Neural cell (in vitro differentiated cells): ENCODE results near the gene OSBPL9. TPM values are rescaled to one million over a fixed set of nuclear protein-coding genes. Genes with fewer than 3 reads are reported as not detected.

Experiments used
- H2AFZ ChIP-seq: fragments of 200-600, 300-800 bp; sonication (generic), shearing (Covaris generic); 2 replicates; pipeline ENCODE4 v1.6.0; 2014; ENCODE audit warnings: low read depth, mild to moderate bottlenecking, antibody characterized with exemption, low read length, moderate library complexity
- H3F3A ChIP-seq: fragments of 200-600 bp; shearing (Covaris generic); 2 replicates; pipeline ENCODE4 v1.6.1; 2016; ENCODE audit warnings: mild to moderate bottlenecking, moderate library complexity, mixed read lengths, antibody characterized with exemption, low read length; ENCODE audit not compliant: insufficient read depth, poor library complexity, severe bottlenecking
- H3K27ac ChIP-seq: fragments of 200-600, 300-800 bp; sonication (generic), shearing (Covaris generic); 2 replicates; pipeline ENCODE4 v1.5.1; 2014; ENCODE audit warnings: mild to moderate bottlenecking, low read length, moderate library complexity
- H3K27me3 ChIP-seq: fragments of 300-800, 200-600 bp; sonication (generic), shearing (Covaris generic); 2 replicates; pipeline ENCODE4 v1.6.0; 2014; ENCODE audit warnings: mild to moderate bottlenecking, low read depth, low read length, moderate library complexity; ENCODE audit not compliant: insufficient read depth
- H3K36me3 ChIP-seq: fragments of 300-800, 200-600 bp; sonication (generic), shearing (Covaris generic); 2 replicates; pipeline ENCODE4 v1.5.1; 2014; ENCODE audit warnings: mild to moderate bottlenecking, antibody characterized with exemption, low read length, moderate library complexity; ENCODE audit not compliant: insufficient read depth
- H3K4me2 ChIP-seq: fragments of 300-800, 200-600 bp; sonication (generic), shearing (Covaris generic); 2 replicates; pipeline ENCODE4 v1.6.0; 2014; ENCODE audit warnings: mild to moderate bottlenecking, low read length
- H3K4me3 ChIP-seq: fragments of 300-800, 200-600 bp; sonication (generic), shearing (Covaris generic); 2 replicates; pipeline ENCODE4 v1.5.1; 2014; ENCODE audit warnings: mild to moderate bottlenecking, low read length, moderate library complexity
- H3K79me2 ChIP-seq: fragments of 200-600 bp; shearing (Covaris generic); replicated peaks from 2 replicates; pipeline ENCODE4 v1.6.0; 2014; ENCODE audit warnings: mild to moderate bottlenecking, low read length, moderate library complexity; ENCODE audit not compliant: insufficient read depth
- H3K9ac ChIP-seq: fragments of 300-800, 200-600 bp; sonication (generic), shearing (Covaris generic); 2 replicates; pipeline ENCODE4 v1.6.1; 2016; ENCODE audit warnings: mild to moderate bottlenecking, low read length, mixed read lengths
- H3K9me2 ChIP-seq: fragments of 200-600 bp; shearing (Covaris generic); 2 replicates; pipeline ENCODE4 v1.6.1; 2016; ENCODE audit warnings: mild to moderate bottlenecking, low read length, mixed read lengths; ENCODE audit not compliant: insufficient read depth
- H3K9me3 ChIP-seq: fragments of 200-600, 300-800 bp; sonication (generic), shearing (Covaris generic); 2 replicates; pipeline ENCODE4 v1.6.1; 2016; ENCODE audit warnings: mild to moderate bottlenecking, mixed run types, low read length, moderate library complexity, mixed read lengths
- H4K20me1 ChIP-seq: fragments of 200-600 bp; shearing (Covaris generic); 2 replicates; pipeline ENCODE4 v1.6.1; 2016; ENCODE audit warnings: mild to moderate bottlenecking, mixed run types; ENCODE audit not compliant: insufficient read depth
- EP300 ChIP-seq: fragments of 450-650 bp; conservative IDR thresholded peaks from 2 replicates; pipeline ENCODE4 v1.6.1; 2014; ENCODE audit warnings: antibody characterized with exemption, mild to moderate bottlenecking, moderate library complexity; ENCODE audit not compliant: poor library complexity, severe bottlenecking
- EZH2 ChIP-seq: fragments of 200-600, 300-800 bp; shearing (Covaris generic), sonication (generic); IDR thresholded peaks from 2 replicates; pipeline ENCODE4 v1.6.1; 2014; ENCODE audit warnings: antibody characterized with exemption, low read length, borderline replicate concordance, mild to moderate bottlenecking; ENCODE audit not compliant: insufficient read depth, poor library complexity, severe bottlenecking
- MXI1 ChIP-seq: fragments of 450-650 bp; conservative IDR thresholded peaks from 2 replicates; pipeline ENCODE4 v1.6.1; 2014; ENCODE audit warnings: antibody characterized with exemption, mild to moderate bottlenecking; ENCODE audit not compliant: poor library complexity, severe bottlenecking
- POLR2AphosphoS5 ChIP-seq: IDR thresholded peaks from 2 replicates; pipeline ENCODE4 v1.6.1; 2012
- RAD21 ChIP-seq: fragments of 450-650 bp; conservative IDR thresholded peaks from 2 replicates; pipeline ENCODE4 v1.6.1; 2014; ENCODE audit warnings: antibody characterized with exemption, mild to moderate bottlenecking, moderate library complexity
- SMC3 ChIP-seq: fragments of 450-650 bp; conservative IDR thresholded peaks from 2 replicates; pipeline ENCODE4 v1.6.1; 2014; ENCODE audit warnings: antibody characterized with exemption, mild to moderate bottlenecking, moderate library complexity; ENCODE audit not compliant: poor library complexity
- TAF1 ChIP-seq: IDR thresholded peaks from 2 replicates; pipeline ENCODE4 v1.6.1; 2012; ENCODE audit warnings: low read depth
- polyA plus RNA-seq: library from polyadenylated mRNA; depleted of rRNA; stranded (reverse); fragments of >200 nt; gene quantifications from 2 replicates; pipeline ENCODE4 v1.2.3, GENCODE V29; 2014
- TF ChIP-seq, protein P1 (sequence below): fragments of 450-650 bp; IDR thresholded peaks from 2 replicates; pipeline ENCODE4 v1.5.1; 2014; ENCODE audit warnings: antibody characterized with exemption, mild to moderate bottlenecking, moderate library complexity; ENCODE audit not compliant: poor library complexity, severe bottlenecking
- TF ChIP-seq, protein P2 (sequence below): IDR thresholded peaks from 2 replicates; pipeline ENCODE4 v1.6.1; 2012; ENCODE audit warnings: borderline replicate concordance

The OSBPL9 gene
- polyA plus RNA-seq, 1 donor from 2014 or later, result 117 TPM

DNA sequence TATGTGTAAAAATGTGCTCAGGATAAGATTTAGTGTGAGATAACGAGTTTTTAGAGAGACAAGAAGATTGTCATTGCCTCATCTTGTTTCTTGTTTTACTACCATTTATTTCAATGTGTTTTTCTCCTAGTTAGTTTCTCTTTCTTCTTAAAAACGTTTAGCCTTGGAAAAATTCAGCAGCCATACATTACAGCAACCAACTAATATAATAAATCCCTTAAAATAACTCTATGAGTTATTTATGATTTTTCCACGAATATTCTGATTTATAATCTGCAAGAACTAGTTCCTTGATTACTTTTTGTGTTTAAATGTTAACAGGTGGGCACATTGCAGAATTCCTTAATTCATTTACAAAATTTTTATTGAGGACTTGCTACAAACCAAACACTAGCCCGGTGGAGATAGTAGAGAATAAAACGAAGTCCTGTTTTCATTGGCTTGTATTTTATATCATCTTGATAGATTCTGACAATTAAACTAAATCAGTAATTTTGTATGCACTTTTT lies 118.9 kb downstream of the OSBPL9 start:
- TF ChIP-seq RAD21 (no peak), EZH2 (no peak)
- H4K20me1 ChIP-seq, result no peaks in the 10 kb centered on the region
- H3K9ac ChIP-seq, result no peak overlapping the region
- peaks cover 44% of the 10 kb centered on the region for H3K79me2 ChIP-seq
- no peaks in the 10 kb centered on the region for H3K27me3 ChIP-seq
- H3F3A ChIP-seq, result no peaks in the 10 kb centered on the region
- H3K27ac ChIP-seq, result no peak overlapping the region
- H2AFZ ChIP-seq, result no peak overlapping the region
- no peaks in the 10 kb centered on the region for H3K36me3 ChIP-seq
- no peak overlapping the region for H3K4me2 ChIP-seq
- no peaks in the 10 kb centered on the region for H3K9me2 ChIP-seq
- H3K9me3 ChIP-seq, result no peaks in the 10 kb centered on the region
- H3K4me3 ChIP-seq, result no peak overlapping the region

DNA sequence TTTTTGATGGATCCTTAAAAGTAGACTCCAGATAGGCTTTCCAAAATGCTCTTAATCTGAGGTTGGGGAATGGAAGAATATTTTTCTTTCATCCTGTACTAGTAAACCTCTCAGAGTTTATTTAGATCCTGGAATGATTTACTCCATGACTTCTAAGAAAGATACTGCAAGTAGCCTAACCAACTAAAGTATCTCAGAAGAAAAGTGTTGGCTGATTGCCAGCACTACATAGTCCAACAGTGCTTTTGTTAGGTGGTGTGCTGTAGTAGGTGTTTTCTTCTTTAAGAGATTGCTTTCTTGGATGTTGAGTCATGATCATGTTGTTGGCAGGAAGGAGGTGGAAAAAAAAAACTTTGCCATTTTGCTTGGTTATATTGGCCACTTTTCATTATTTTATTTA lies 119.8 kb downstream of the OSBPL9 start:
- Histone ChIP-seq H3K36me3 (no peaks in the 10 kb centered on the region), H3F3A (no peaks in the 10 kb centered on the region), H4K20me1 (no peaks in the 10 kb centered on the region), H3K9me3 (no peaks in the 10 kb centered on the region), H3K4me2 (no peak overlapping the region), H3K27ac (no peak overlapping the region), H3K9me2 (no peaks in the 10 kb centered on the region), H3K79me2 (peaks cover 39% of the 10 kb centered on the region), H3K4me3 (no peak overlapping the region), H3K9ac (no peak overlapping the region), H3K27me3 (no peaks in the 10 kb centered on the region), H2AFZ (no peak overlapping the region)
- no peak for TF ChIP-seq SMC3
- no peak for TF ChIP-seq MXI1
- TF ChIP-seq, protein P1, sequence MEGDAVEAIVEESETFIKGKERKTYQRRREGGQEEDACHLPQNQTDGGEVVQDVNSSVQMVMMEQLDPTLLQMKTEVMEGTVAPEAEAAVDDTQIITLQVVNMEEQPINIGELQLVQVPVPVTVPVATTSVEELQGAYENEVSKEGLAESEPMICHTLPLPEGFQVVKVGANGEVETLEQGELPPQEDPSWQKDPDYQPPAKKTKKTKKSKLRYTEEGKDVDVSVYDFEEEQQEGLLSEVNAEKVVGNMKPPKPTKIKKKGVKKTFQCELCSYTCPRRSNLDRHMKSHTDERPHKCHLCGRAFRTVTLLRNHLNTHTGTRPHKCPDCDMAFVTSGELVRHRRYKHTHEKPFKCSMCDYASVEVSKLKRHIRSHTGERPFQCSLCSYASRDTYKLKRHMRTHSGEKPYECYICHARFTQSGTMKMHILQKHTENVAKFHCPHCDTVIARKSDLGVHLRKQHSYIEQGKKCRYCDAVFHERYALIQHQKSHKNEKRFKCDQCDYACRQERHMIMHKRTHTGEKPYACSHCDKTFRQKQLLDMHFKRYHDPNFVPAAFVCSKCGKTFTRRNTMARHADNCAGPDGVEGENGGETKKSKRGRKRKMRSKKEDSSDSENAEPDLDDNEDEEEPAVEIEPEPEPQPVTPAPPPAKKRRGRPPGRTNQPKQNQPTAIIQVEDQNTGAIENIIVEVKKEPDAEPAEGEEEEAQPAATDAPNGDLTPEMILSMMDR, result no peak
- TF ChIP-seq TAF1, result no peak
- TF ChIP-seq, protein P2, sequence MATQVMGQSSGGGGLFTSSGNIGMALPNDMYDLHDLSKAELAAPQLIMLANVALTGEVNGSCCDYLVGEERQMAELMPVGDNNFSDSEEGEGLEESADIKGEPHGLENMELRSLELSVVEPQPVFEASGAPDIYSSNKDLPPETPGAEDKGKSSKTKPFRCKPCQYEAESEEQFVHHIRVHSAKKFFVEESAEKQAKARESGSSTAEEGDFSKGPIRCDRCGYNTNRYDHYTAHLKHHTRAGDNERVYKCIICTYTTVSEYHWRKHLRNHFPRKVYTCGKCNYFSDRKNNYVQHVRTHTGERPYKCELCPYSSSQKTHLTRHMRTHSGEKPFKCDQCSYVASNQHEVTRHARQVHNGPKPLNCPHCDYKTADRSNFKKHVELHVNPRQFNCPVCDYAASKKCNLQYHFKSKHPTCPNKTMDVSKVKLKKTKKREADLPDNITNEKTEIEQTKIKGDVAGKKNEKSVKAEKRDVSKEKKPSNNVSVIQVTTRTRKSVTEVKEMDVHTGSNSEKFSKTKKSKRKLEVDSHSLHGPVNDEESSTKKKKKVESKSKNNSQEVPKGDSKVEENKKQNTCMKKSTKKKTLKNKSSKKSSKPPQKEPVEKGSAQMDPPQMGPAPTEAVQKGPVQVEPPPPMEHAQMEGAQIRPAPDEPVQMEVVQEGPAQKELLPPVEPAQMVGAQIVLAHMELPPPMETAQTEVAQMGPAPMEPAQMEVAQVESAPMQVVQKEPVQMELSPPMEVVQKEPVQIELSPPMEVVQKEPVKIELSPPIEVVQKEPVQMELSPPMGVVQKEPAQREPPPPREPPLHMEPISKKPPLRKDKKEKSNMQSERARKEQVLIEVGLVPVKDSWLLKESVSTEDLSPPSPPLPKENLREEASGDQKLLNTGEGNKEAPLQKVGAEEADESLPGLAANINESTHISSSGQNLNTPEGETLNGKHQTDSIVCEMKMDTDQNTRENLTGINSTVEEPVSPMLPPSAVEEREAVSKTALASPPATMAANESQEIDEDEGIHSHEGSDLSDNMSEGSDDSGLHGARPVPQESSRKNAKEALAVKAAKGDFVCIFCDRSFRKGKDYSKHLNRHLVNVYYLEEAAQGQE, result no peak
- no peak for TF ChIP-seq RAD21
- no peak for TF ChIP-seq EZH2
- TF ChIP-seq EP300, result no peak
- TF ChIP-seq POLR2AphosphoS5, result no peak

DNA sequence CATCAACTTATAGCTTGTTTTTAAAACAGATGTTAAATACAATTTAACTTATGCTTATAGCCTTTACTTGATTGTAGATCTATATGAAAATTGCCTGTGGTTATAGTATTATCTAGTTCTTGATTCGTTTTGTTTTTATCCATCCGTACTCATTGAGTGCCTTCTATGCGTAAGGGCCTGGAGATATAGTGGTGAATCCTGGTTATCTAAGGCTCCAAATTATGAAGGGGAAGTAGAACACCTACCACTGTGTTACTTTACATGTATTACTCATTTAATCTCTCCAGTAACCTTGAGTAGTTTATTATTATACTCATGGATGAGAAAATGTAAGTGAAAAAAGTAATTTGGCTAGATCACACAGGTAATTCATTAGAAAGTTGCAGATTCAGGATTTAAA lies 121.8 kb downstream of the OSBPL9 start:
- Histone ChIP-seq H3K9me3 (no peaks in the 10 kb centered on the region), H3K79me2 (peaks cover 32% of the 10 kb centered on the region), H3K36me3 (no peaks in the 10 kb centered on the region), H3K9me2 (no peaks in the 10 kb centered on the region), H3K27ac (no peak overlapping the region), H4K20me1 (no peaks in the 10 kb centered on the region), H3K4me2 (no peak overlapping the region), H3K27me3 (no peaks in the 10 kb centered on the region), H3K9ac (no peak overlapping the region), H3F3A (no peaks in the 10 kb centered on the region), H2AFZ (no peak overlapping the region), H3K4me3 (no peak overlapping the region)
- TF ChIP-seq, protein P1, result no peak
- TF ChIP-seq EP300 (no peak), TAF1 (no peak), SMC3 (no peak), RAD21 (no peak), EZH2 (no peak), POLR2AphosphoS5 (no peak), MXI1 (no peak)
- TF ChIP-seq, protein P2, result no peak
